Osteocyte (in vitro differentiated cells): ENCODE measurements around the gene STX10. TPM values are rescaled to one million over a fixed set of nuclear protein-coding genes. Genes with fewer than 3 reads are reported as not detected.

Experiments used
- DNase-seq: peaks from one replicate; pipeline ENCODE4 v3.0.0; 2021; ENCODE audit warnings: mixed read lengths; ENCODE audit not compliant: unreplicated experiment; ENCODE audit errors: extremely low spot score
- H3K27ac Mint-ChIP-seq: one replicate; pipeline ENCODE4 v1.8.0; 2021; ENCODE audit warnings: mild to moderate bottlenecking, mixed read lengths; ENCODE audit not compliant: unreplicated experiment
- H3K27me3 Mint-ChIP-seq: one replicate; pipeline ENCODE4 v1.8.0; 2021; ENCODE audit warnings: mixed read lengths; ENCODE audit not compliant: unreplicated experiment
- H3K36me3 Mint-ChIP-seq: one replicate; pipeline ENCODE4 v1.8.0; 2021; ENCODE audit warnings: mixed read lengths; ENCODE audit not compliant: unreplicated experiment
- H3K4me1 Mint-ChIP-seq: one replicate; pipeline ENCODE4 v1.8.0; 2021; ENCODE audit warnings: mixed read lengths; ENCODE audit not compliant: unreplicated experiment
- H3K4me3 Mint-ChIP-seq: one replicate; pipeline ENCODE4 v1.8.0; 2021; ENCODE audit warnings: mild to moderate bottlenecking, moderate library complexity, mixed read lengths; ENCODE audit not compliant: unreplicated experiment
- H3K9me3 Mint-ChIP-seq: one replicate; pipeline ENCODE4 v1.8.0; 2021; ENCODE audit warnings: mixed read lengths; ENCODE audit not compliant: unreplicated experiment
- total RNA-seq: library from RNA; stranded (reverse); gene quantifications from 2 replicates; pipeline ENCODE4 v1.2.1, GENCODE V29; 2021
- TF ChIP-seq, protein P1 (sequence below): fragments of 200-600 bp; sonication (generic); IDR thresholded peaks from 2 replicates; pipeline ENCODE4 v1.5.0; 2021; ENCODE audit warnings: antibody characterized with exemption, mild to moderate bottlenecking, moderate library complexity

The STX10 gene
- total RNA-seq, 1 donor from 2014 or later: 50.5 TPM

DNA sequence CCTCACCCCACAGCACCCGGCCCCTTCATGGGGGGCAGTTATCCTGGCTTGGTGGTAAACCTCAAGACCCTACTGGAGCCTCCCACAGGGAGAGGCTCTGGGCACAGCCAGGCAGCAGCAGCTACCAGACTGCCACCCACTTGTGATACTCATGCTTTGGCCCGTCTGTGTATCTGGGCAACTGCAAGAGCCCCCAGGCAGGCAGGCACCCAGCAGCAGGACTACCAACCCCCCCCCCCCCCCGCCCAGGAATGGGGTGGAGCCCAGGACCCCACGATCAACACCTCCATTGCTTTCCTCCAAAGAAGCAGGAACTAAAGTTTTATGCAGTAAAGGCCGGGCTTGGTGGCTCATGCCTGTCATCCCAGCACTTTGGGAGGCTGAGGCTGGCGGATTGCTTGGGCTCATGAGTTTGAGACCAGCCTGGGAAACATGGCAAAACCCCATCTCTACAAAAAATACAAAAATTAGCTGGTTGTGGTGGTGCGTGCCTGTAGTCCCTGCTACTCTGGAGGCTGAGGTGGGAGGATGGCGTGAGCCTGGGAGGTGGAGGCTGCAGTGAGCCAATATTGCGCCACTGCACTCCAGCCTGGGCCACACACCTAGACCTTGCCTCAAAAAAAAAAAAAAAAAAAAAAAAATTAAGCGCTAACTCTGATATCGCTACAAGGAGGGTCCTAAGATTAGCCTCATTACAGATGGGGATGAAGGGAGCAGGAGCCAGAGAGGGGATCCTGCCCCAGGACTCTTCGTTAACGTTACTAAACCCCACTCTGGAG is 46.4 kb downstream of the STX10 start:
- H3K4me3 Mint-ChIP-seq: no peak overlapping the region
- no peaks in the 10 kb centered on the region for H3K36me3 Mint-ChIP-seq
- TF ChIP-seq, protein P1, sequence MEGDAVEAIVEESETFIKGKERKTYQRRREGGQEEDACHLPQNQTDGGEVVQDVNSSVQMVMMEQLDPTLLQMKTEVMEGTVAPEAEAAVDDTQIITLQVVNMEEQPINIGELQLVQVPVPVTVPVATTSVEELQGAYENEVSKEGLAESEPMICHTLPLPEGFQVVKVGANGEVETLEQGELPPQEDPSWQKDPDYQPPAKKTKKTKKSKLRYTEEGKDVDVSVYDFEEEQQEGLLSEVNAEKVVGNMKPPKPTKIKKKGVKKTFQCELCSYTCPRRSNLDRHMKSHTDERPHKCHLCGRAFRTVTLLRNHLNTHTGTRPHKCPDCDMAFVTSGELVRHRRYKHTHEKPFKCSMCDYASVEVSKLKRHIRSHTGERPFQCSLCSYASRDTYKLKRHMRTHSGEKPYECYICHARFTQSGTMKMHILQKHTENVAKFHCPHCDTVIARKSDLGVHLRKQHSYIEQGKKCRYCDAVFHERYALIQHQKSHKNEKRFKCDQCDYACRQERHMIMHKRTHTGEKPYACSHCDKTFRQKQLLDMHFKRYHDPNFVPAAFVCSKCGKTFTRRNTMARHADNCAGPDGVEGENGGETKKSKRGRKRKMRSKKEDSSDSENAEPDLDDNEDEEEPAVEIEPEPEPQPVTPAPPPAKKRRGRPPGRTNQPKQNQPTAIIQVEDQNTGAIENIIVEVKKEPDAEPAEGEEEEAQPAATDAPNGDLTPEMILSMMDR: no peak
- H3K9me3 Mint-ChIP-seq: no peaks in the 10 kb centered on the region
- DNase-seq: no peak
- H3K27me3 Mint-ChIP-seq: peaks cover 8% of the 10 kb centered on the region
- H3K4me1 Mint-ChIP-seq: peaks cover 7% of the 10 kb centered on the region
- H3K27ac Mint-ChIP-seq: no peak overlapping the region

DNA sequence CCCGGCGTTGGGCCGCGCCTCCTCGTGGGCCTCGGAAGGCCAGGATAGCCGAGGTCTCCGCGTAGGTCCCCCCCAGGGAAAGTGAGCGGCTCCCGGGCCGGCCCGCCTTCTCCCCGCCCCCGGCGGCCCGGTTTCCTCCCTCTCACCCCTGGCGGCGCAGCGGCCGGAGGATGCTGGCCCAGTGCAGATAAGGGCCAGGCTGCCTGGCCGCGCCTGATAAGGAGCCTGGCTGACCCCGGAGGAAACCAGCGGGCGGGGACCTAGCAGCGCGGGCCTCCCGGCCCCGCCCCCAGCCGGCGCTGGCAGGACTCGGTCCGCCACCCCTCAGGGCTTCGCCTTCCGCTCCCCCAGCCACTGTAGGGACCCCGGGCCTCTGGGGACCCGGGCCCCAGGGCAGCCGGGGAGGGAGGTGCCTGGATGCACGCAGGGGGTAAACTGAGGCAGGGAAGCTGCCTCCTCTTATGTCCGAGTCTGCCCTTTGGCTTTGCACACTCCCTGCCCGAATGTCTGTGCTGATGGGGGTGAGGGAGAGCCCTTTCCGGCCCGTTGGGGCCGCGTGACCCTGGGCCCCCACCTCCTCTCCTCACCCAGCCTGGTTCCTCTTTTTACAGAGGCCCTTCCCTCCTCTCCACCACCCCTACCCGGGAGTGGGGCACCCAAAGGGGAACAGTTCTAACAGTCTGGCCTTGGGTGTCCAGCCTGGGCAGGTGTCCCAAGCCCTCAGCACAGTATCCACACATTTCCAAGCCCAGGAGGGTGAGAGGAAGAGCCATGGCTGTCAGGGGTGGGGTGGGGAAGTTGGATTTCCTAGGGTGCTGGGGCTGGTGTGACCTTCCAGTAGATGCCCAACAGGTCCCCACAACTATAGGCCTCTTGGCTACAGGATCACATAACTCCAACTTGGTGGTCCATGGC is 47.3 kb downstream of the STX10 start, which contains the start of gene LYL1:
LYL1 (minus strand) TSS at position 193 of the 915 bp plus-strand sequence. CDS start 1,687 bp downstream, outside the sequence.
- DNase-seq: peak; percentile 83
- no peak within 1 kb of the TSS for H3K4me3 Mint-ChIP-seq
- H3K4me1 Mint-ChIP-seq: peaks cover 10% of the 10 kb centered on the region
- peaks cover 8% of the 10 kb centered on the region for H3K27me3 Mint-ChIP-seq
- no peaks in the 10 kb centered on the region for H3K9me3 Mint-ChIP-seq
- TF ChIP-seq, protein P1: no peak
- no peak within 1 kb of the TSS for H3K27ac Mint-ChIP-seq
- H3K36me3 Mint-ChIP-seq: no peaks in the 10 kb centered on the region

DNA sequence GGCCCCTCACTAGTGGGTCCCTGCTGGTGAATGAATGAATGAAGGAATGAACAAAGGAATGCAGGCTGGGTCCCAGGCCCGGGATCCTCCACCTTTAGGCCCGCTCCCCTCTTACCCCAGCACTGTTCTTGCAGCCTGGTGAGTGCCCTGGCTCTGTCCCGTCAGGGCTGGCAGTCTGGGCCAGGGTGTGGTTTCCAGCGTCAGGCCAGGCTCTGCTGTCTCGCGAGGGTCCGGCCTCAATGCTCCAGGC is 47.8 kb downstream of the STX10 start:
- TF ChIP-seq, protein P1: no peak
- no peak overlapping the region for H3K4me3 Mint-ChIP-seq
- peaks cover 10% of the 10 kb centered on the region for H3K4me1 Mint-ChIP-seq
- no peak overlapping the region for H3K27ac Mint-ChIP-seq
- H3K27me3 Mint-ChIP-seq: peaks cover 8% of the 10 kb centered on the region
- H3K36me3 Mint-ChIP-seq: no peaks in the 10 kb centered on the region
- no peak for DNase-seq
- H3K9me3 Mint-ChIP-seq: no peaks in the 10 kb centered on the region

DNA sequence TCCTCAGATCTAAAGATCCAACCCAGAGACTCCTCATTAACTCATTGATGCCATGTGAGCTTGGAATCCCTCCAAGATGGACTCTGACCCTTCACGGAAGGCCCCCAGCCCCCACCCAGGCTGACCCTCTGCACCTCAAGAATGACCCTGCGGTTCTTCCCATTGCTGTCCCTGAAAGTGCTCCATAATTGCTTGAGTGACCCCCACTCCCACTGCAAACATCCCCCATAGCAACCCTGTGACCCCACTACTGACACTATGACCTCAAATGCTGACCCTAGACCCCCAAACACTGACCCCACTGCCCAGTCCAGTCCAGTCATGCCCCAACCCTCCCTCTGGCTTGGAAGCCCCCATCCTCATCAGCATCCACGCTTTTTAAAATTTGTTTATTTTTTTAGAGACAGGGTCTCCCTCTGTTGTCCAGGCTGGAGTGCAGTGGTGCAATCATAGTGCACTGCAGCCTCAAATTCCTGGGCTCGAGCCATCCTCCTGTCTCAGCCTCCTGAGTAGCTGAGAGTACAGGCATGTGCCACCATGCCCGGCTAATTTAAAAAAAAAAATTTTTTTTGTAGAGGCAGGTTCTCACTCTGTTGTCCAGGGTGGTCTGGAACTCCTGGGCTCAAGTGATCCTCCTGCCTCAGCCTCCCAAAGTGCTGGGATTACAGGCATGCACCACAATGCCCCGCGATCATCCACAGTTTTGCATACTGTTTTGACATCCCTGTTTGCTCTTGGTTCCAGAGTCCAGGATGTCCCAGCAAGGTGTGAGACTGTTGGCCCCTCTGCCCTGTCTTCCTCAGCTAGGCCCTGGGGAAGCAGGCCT is 48.4 kb downstream of the STX10 start:
- no peak overlapping the region for H3K27ac Mint-ChIP-seq
- TF ChIP-seq, protein P1: no peak

More for the DNA sequence above, 48.4 kb downstream of the STX10 start:
- peaks cover 11% of the 10 kb centered on the region for H3K27me3 Mint-ChIP-seq
- no peak for DNase-seq
- H3K36me3 Mint-ChIP-seq: peaks cover 3% of the 10 kb centered on the region
- no peaks in the 10 kb centered on the region for H3K9me3 Mint-ChIP-seq
- H3K4me1 Mint-ChIP-seq: peaks cover 14% of the 10 kb centered on the region
- no peak overlapping the region for H3K4me3 Mint-ChIP-seq
